ENCODE data around the gene AHCTF1.

Gene AHCTF1

DNA sequence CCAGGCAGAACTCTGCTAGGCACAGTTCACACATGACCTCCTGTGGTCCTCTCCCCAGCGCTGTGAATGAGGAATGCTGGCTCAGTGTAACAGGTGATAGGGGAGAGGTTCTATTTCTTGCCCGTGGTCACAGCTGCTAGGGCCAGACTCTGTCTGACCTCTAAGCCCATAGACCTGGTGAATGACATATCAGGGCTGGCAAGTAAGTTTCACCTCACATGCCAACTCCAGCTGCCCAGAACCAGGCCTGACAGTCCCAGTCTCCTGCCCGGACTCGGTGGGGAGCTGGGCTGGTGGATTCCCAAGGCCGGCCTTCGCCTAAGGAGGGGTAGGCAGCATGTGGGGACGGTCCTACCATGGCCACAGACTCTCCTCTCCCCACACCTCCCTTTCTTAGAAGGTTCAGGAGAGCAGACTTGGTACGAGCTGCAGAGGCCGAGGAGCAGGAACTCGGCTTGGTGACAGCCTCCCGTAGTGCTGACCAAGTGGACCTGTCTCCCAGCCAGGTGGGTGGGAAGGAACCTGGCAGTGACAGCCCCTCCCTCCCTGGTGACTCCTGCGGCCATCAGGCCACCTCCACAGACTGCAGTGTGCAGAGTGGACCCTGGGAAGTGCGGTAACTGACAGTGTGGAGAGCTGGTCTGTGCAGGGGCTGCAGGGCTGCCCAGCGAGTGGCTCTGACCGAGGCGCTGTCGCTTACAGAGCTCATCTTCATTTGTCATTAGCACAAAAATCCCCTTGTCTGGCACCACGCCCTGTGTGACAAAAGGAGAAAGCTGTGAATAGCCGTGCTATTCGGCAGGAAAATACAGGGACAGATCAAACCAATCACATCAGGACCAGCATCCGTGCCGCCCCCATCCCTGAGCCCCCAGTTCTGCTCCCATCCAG is 132.9 kb downstream of the AHCTF1 start:
- in situ Hi-C loops (cut with MboI; ENCODE audit: low sequenced_read_pairs): no loop called here

DNA sequence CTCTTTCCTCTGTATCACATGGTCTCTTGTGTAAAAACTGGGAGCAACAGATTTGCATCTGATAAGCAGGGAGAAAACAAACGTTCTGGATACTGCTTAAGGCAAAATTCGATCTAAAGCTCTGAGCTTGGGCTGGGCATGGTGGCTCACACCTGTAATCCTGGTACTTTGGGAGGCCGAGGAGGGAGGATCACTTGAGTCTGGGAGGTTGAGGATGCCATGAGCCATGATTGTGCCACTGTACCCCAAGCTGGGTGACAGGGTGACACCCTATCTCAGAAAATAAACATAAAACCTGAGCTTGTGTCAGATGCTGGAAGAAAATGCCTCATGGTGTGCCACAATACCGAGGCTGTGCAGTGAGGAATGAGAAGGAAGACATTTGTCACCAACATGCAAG is 133.6 kb downstream of the AHCTF1 start:
- in situ Hi-C loops (cut with MboI; ENCODE audit: low sequenced_read_pairs): no loop called here

DNA sequence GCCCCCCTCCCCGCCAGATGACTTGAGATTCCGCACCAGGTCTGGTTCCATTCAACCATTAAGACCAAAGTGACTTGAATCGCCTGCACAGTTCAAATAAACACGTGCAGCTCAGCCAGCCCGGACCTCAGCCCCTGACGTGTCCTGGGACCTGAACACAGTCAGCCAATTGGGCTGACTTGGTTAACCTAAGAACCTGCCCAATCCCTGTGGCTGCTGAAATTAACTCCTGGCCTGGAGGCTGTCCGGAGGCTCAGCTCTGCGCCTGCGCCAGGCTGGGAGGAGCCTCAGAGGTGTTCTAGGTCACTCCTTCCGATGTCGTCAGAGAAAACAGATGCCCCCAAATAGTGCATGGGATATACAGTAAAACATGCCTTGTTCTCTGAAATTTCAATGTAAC is 134.2 kb downstream of the AHCTF1 start:
- in situ Hi-C loops (cut with MboI; ENCODE audit: low sequenced_read_pairs): no loop called here

DNA sequence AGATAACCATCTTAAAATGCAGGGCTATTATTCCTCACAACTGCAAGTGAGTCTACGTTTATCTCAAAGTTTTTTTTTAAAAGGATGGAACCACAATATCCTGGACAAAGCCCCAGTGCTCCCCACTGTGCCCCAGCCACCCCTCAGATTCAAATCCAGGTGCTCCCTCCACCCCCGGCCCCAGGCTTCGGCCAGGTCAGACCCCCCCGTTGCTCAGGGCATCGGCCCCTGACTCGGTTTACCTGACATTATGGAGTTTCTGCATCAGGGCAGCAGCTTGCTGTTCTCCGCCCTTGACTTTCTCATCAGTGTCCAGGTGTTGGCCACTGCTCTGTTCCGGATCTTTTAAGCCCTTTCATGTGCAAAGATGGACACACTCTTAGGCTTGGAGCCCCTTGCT is 134.6 kb downstream of the AHCTF1 start:
- in situ Hi-C loops (cut with MboI; ENCODE audit: low sequenced_read_pairs): no loop called here

DNA sequence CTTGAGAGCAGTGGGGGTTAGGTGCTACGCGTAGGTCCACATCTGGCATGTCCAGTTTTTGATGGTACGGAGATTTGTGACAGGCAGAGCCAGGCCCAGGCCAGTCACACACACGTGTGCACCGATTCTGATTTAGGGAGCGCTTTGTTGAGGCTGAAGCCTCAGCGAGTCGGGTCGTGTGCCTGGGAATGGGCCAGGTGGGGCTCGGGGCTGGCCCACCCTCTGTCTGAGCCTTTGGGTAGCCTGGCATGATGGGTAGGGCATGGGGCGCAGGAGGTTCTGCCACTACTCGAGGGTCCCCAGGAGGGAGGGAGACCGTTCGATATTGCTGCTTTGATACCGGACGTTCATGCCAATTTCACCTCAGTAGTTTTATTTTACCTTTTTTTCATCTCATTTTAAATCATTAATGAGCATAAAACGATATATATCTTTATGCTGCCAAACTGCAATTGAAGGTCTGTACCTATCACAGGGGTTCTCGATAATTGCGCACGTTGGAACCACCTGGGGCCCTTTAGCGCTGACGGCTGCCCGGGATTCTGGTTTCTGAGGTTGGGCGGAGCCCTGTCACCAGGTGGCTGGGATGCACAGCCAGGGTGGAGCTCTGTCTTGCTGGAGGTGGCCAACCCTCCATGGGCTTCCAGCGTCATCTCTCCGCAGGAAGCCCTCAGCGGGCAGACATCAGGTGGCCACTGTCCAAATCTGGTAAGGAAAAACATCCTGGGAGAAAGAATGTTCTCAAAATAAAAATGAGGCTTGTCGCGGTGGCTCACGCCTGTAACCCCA is 135.6 kb downstream of the AHCTF1 start:
- in situ Hi-C loops (cut with MboI; ENCODE audit: low sequenced_read_pairs): no loop called here

DNA sequence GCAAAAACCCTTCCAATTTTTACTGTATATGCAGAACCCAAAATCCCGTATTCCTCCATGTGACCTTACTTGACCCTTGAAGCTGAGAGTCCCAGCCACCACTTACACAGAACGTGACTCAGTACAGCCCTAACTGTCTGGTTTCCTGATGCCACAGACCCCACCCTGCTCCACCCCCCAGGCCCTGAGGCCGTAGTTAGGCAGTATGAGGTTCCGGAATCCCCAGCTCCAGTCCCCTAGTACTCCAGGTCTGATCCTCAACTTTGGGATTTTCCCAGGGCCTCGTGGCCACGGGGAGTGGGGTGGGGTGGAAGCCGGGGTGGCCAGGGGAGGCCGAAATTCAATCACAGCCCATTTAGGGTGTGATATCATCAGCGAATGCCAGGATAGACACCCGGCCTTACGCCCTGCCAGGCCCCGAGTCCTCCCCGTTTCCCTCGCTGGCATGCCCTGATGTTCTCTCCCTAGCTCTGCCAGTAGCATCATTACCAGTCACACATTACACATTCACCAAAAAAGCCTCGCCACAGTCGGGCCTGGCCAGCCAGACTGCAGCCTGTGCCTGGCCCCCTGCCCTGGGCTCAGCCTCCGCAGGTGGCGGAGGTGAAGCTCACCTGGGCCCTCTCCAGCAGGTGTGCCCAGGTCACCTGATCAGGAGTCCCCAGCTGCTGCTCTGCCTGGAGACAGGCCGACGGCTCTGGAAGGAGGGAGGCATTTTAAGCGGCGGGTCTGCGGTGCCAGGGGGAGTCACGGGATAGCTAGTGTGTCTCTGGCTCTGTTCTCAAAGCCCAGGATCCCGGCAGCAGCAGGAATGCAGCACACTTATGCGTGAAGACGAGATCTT is 136.7 kb downstream of the AHCTF1 start:
- in situ Hi-C loops (cut with MboI; ENCODE audit: low sequenced_read_pairs): no loop called here

DNA sequence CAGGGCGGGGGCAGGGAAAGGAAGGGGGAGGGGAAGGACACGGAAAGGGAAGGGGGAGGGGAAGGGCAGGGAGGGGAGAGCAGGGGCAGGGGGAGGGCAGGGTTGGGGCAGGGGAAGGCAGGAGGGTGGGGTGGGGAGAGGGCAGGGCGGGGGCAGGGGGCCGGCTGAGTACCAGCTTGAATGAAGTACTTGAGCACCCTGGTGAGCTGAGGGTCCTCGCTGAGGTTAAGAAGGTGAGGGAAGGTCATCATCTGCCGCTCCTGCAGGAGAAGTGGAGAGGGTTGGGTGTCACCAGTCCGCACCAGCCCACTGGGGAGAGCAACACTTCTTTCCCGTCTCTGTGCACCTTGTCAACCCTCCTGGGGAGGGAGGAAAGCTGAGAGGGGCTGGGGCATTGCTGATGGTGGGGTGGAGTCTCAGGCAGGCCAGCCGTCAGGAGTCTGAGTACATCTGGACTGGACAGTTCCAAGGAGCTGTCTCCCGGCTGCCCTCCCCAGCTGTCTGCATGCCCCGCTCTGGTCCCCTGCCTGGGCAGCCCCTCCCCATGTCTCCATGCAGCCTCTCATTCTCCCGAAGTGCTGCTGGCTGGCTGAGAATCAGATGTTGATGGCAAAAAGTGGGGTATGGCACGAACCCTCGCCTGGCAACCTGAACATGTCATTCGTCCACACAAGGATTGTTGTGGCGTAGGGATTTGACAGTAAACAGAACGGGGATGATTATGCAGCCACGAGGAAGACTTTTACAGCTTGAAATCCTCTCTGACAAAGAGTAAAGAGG is 137.5 kb downstream of the AHCTF1 start:
- in situ Hi-C loops (cut with MboI; ENCODE audit: low sequenced_read_pairs): no loop called here

DNA sequence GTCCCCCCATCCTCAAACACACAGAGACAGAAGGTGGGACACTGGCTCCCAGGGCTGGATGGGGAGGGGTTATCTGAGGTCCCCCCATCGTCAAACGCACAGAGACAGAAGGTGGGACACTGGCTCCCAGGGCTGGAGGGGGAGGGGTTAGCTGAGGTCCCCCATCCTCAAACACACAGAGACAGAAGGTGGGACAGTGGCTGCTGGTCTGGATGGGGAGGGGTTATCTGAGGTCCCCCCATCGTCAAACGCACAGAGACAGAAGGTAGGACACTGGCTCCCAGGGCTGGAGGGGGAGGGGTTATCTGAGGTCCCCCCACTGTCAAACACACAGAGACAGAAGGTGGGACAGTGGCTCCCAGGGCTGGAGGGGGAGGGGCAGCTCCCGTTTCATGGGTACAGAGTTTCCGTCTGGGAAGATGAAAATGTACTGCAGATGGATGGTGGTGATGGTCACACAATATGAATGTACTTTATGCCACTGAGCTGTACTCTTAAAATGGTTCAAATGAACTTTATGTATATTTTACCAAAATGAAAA is 138.3 kb downstream of the AHCTF1 start:
- in situ Hi-C loops (cut with MboI; ENCODE audit: low sequenced_read_pairs): no loop called here

DNA sequence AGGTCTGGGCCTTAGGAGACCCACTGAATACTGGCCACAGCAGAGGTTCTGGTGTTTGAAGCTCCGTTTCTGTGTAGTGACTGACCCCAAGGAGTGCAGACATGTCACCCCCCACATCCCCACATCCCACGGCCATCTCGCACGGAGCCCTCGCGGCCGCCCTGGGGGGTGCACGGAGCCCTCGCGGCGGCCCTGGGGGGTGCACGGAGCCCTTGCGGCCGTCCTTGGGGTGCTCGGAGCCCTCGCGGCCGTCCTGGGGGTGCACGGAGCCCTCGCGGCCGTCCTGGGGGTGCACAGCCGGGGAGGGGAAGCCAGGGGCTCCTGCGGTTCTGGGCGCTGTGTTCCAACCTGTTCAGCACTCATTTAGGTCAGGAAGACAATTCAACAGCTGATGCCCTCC is 139.1 kb downstream of the AHCTF1 start:
- in situ Hi-C loops (cut with MboI; ENCODE audit: low sequenced_read_pairs): no loop called here

DNA sequence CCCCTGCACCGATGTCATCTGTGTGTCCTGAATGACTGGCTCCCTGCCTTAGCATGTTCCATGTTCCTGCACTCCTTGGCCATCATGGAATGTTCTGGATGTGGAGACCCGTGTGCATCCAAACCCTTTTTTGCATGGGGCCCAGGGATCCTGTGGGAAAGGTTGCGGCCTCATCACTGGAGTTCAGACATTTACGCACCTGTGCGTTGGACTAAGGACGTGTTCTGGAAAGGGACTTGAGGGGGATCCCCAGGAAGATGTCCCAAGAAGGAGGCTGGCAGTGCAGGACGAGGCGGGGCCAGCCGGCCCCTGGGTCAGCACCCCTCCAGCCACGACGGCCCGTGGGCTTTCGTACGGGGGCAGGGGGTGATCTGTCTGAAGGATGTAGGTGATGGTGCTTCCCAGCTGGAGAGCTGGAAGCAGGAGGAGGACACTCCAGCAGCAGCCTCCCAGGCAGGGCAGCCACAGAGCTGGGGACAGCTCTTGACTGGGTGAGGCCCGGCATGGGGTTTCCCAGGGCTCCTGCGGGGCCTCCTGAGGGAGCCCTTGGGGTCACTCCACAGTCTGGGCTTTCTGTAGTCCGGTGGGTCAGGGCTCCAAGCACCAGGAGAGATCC is 140.3 kb downstream of the AHCTF1 start:
- in situ Hi-C loops (cut with MboI; ENCODE audit: low sequenced_read_pairs): no loop called here

DNA sequence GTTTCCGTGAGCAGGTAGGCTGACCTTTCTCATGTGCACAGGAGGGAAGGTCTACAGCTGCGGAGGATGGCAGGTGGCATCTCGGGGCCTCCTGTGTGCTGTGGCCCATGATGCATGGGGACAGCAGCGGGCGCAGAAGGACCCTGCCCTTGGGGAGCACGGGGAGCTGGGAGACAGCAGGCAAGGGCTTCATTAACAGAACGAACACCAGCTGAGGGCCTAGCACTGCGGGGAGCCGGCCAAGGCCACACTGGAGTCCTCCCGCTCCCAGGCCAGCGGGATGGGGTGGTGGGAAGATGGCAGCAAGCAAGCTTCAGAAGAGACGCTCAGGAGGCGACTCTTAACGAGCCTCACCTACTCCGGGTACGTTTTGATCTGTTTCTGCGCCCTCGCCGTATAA is 140.9 kb downstream of the AHCTF1 start:
- in situ Hi-C loops (cut with MboI; ENCODE audit: low sequenced_read_pairs): no loop called here

DNA sequence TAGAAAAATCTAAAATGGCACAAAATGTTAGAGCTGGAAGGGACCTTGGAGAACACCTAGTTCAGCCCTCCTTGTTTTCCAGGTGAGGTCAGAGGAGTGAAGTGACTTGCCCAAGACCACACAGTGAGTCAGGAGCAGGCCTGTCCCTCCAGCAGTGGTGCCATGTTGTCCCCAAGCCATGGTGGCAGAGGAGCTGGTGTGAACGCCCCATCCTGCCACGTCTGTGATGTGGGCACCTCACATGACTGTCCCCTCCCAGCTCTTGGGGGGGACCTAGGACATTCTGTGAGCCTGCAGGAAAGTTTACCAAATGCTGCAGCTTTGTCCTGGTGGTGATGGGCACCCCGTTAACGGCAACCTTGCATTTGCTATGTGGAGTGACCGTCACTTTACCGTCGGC is 141.4 kb downstream of the AHCTF1 start:
- in situ Hi-C loops (cut with MboI; ENCODE audit: low sequenced_read_pairs): no loop called here

DNA sequence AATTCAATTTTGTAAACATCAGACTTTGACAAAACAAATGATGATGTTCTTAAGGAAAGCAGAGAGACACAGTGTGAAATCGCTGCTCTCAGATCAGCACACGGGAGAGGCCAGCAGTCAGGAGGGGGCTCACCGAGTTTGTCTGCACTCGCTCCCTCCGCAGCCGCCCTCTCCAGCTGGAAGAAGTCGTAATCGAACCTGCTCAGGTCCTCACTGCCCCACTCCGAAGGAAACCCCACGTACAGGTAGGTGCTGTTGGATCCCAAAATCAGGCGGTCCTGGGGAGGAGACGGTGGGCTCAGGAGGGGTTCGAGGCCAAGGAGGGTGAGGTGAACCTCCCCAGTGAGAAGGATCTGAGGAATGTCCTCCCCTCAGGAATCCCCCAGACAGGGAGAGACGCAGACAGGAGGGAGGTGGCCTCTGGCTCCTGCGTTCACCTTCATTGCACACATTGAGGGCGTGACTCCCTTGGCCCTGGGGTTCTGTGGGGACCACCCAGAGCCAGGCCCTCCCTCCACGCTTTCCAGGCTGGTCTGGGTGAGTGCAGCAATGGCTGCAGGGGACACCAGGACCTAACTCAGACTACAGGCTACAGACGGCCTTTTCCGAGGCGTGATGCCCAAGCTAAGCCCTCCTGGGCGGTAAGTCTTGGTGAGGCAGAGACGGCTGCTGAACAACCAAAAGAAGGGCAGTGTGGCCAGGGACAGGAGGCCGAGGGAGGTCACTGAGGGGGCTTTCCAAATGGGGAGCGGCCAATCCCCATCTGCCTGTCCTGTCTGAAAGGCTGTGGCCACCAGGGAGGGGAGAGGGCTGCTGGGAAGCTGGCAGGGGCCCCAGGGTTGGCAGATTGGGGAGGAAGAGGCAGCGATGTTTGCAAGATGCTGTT is 142.1 kb downstream of the AHCTF1 start:
- in situ Hi-C loops (cut with MboI; ENCODE audit: low sequenced_read_pairs): no loop called here

Data from HL-60/S4 treated with retinoic acid at 250 ng/mL for 4 days and 3 days (cell line).